Measurements from ENCODE around the gene INPP5A.

DNA sequence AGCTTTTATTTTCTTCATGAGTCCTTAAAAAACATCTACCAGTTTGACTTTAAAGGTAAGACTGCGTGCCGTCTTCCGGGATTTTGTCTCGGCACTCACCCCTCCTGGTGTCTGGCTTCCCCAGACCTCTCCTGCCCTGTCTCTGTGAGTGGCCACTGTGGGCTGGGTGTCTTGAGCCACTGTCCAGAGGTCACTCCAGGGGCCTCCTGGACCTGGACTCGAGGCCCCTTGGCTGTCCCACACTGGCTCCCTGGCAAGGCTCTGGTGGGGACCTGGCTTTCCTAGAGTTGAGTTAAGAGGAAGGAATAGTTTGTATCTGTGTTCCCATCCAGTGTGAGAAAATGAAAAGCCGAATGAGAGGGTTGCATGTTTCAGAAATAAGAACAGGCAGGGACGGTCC lies 152.8 kb downstream of the INPP5A start:
- TF ChIP-seq, protein P1, sequence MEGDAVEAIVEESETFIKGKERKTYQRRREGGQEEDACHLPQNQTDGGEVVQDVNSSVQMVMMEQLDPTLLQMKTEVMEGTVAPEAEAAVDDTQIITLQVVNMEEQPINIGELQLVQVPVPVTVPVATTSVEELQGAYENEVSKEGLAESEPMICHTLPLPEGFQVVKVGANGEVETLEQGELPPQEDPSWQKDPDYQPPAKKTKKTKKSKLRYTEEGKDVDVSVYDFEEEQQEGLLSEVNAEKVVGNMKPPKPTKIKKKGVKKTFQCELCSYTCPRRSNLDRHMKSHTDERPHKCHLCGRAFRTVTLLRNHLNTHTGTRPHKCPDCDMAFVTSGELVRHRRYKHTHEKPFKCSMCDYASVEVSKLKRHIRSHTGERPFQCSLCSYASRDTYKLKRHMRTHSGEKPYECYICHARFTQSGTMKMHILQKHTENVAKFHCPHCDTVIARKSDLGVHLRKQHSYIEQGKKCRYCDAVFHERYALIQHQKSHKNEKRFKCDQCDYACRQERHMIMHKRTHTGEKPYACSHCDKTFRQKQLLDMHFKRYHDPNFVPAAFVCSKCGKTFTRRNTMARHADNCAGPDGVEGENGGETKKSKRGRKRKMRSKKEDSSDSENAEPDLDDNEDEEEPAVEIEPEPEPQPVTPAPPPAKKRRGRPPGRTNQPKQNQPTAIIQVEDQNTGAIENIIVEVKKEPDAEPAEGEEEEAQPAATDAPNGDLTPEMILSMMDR (IDR thresholded peaks at IDR 0.05; ENCODE audit: insufficient read depth, low read length): no peak
- TF ChIP-seq POLR2AphosphoS5 (IDR thresholded peaks at IDR 0.05; ENCODE audit: low read depth) (no peak), SPI1 (IDR thresholded peaks at IDR 0.05; ENCODE audit: borderline replicate concordance, low read depth) (no peak), GABPA (IDR thresholded peaks at IDR 0.05; ENCODE audit: low read depth) (no peak)
- TF ChIP-seq, protein P2, sequence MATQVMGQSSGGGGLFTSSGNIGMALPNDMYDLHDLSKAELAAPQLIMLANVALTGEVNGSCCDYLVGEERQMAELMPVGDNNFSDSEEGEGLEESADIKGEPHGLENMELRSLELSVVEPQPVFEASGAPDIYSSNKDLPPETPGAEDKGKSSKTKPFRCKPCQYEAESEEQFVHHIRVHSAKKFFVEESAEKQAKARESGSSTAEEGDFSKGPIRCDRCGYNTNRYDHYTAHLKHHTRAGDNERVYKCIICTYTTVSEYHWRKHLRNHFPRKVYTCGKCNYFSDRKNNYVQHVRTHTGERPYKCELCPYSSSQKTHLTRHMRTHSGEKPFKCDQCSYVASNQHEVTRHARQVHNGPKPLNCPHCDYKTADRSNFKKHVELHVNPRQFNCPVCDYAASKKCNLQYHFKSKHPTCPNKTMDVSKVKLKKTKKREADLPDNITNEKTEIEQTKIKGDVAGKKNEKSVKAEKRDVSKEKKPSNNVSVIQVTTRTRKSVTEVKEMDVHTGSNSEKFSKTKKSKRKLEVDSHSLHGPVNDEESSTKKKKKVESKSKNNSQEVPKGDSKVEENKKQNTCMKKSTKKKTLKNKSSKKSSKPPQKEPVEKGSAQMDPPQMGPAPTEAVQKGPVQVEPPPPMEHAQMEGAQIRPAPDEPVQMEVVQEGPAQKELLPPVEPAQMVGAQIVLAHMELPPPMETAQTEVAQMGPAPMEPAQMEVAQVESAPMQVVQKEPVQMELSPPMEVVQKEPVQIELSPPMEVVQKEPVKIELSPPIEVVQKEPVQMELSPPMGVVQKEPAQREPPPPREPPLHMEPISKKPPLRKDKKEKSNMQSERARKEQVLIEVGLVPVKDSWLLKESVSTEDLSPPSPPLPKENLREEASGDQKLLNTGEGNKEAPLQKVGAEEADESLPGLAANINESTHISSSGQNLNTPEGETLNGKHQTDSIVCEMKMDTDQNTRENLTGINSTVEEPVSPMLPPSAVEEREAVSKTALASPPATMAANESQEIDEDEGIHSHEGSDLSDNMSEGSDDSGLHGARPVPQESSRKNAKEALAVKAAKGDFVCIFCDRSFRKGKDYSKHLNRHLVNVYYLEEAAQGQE (IDR thresholded peaks at IDR 0.05; ENCODE audit: insufficient replicate concordance, low read depth): no peak
